ENCODE measurements around the gene ZBTB7B.

DNA sequence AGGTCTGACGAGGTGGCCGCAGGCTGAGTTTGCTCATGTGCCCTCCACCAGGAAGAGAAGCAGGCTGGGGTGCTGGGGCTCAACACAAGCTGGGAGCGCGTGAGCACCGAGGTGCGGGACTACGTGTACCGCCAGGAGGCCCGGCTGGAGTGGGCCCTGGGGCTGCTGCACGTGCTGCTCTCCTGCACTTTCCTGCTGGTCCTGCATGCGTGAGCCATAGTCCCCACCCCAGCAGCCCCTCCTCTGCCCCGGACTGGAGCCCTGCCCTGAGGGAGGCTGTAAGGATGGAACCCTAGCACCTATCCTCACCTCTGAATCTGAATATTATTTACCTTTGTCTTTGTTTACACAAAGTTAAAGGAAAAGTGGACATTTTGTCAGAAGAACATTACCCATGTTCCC, 40.7 kb downstream of the ZBTB7B start:
- no peak for TF ChIP-seq CTCF (IDR thresholded peaks at IDR 0.05; ENCODE audit: low read depth, low read length)
- TF ChIP-seq EZH2phosphoT487 (IDR thresholded peaks at IDR 0.05; ENCODE audit: low read depth), result no peak
